ENCODE measurements around the gene SYNDIG1L.

The SYNDIG1L gene

DNA sequence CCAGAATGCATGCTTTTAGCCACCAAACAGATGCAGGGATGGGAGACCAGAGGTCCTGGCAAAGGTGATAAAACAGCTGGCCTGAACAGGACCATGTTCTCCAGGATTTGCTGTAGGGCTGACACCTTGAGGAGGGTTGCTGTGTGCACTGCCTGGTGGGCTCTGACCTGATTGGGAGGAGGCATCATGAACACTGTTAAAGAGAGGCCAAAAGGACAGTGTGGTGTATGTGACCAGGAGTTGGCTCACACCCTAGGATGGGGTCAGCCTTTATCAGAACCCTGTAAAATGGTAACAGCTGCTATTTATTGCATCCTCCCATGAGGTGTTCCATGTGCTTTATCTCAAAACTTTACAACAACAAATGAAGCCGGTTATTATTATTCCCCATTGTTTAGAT is 8.8 kb downstream of the SYNDIG1L start:
- no peak overlapping the region for H3K4me3 ChIP-seq (ENCODE audit: low read depth, low read length)
- in situ Hi-C loops (cut with HindIII; ENCODE audit: low sequenced_read_pairs): loop anchor here (5.0 kb wide), 1 partner anchor 75 kb away; the partner anchor contains the start of genes ISCA2 and NPC2
- DNase-seq (ENCODE audit: low read depth): no peak
- TF ChIP-seq, protein P1, sequence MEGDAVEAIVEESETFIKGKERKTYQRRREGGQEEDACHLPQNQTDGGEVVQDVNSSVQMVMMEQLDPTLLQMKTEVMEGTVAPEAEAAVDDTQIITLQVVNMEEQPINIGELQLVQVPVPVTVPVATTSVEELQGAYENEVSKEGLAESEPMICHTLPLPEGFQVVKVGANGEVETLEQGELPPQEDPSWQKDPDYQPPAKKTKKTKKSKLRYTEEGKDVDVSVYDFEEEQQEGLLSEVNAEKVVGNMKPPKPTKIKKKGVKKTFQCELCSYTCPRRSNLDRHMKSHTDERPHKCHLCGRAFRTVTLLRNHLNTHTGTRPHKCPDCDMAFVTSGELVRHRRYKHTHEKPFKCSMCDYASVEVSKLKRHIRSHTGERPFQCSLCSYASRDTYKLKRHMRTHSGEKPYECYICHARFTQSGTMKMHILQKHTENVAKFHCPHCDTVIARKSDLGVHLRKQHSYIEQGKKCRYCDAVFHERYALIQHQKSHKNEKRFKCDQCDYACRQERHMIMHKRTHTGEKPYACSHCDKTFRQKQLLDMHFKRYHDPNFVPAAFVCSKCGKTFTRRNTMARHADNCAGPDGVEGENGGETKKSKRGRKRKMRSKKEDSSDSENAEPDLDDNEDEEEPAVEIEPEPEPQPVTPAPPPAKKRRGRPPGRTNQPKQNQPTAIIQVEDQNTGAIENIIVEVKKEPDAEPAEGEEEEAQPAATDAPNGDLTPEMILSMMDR (IDR thresholded peaks at IDR 0.05; ENCODE audit: low read depth, low read length, missing control alignments): no peak

GRCh38 chr14:74415115-74415437 is 10.9 kb downstream of the SYNDIG1L start:
- TF ChIP-seq, protein P1 (IDR thresholded peaks at IDR 0.05; ENCODE audit: low read depth, low read length, missing control alignments): no peak
- no peak for DNase-seq (ENCODE audit: low read depth)
- H3K4me3 ChIP-seq (ENCODE audit: low read depth, low read length): no peak overlapping the region
- in situ Hi-C loops (cut with HindIII; ENCODE audit: low sequenced_read_pairs): loop anchor here (5.0 kb wide), 1 partner anchor 77 kb away; the partner anchor contains the start of genes ISCA2 and NPC2

DNA sequence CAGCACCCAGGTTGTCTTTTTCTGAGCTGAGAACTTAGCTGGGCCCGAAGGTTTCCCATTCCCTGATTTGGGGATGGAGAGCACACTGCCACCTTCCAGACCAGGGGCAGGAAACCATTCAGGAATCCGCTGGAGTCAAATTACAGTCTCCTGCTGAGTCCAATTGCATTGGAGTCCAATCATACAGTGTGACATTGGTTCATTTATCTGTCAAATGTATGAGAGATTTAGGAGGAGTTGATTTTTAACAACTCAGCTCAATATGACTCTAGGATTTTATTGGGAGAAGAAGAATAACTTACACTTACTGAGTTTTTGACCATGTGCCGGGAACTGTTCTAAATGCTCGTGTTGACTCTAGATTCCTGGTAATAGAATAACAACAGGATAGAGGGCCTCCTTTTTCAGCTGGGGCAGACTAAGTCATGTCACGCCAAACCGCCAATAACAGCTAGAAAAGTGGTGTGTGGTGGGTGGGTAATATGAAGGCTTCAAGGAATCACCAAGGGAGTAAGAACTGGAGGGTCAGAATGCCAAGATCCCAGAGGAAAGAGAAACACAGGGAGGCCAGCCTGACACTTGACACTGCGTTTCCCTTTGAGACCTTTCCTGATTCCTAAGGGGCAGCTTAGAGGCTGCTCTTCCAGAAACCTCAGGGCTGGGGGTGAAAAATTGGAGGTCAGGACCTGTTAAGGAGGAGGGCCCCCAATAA is 11.5 kb downstream of the SYNDIG1L start:
- in situ Hi-C loops (cut with HindIII; ENCODE audit: low sequenced_read_pairs): loop anchor here (5.0 kb wide), 1 partner anchor 78 kb away; the partner anchor contains the start of genes ISCA2 and NPC2
- no peak overlapping the region for H3K4me3 ChIP-seq (ENCODE audit: low read depth, low read length)
- TF ChIP-seq, protein P1 (IDR thresholded peaks at IDR 0.05; ENCODE audit: low read depth, low read length, missing control alignments): no peak
- DNase-seq (ENCODE audit: low read depth): no peak

DNA sequence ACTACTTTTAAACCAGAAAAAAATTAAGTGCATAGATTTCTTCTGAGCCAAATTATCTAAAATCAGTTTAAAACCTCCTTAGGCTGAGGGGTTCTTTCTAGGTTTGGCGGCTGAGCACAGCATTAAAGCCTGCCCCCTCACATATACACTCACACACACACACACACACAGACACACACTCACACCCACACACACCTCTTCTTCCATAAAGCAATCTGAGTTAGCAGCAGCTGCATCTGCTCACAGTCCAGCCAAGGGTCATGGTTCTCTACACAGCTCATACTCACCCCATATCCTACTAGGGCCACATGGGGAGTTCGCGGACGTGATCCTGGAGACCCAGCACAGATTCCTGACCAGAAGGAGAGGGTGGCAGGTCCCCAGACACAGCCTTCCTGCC is 12.4 kb downstream of the SYNDIG1L start:
- no peak overlapping the region for H3K4me3 ChIP-seq (ENCODE audit: low read depth, low read length)
- no peak for DNase-seq (ENCODE audit: low read depth)
- TF ChIP-seq, protein P1 (IDR thresholded peaks at IDR 0.05; ENCODE audit: low read depth, low read length, missing control alignments): no peak
- in situ Hi-C loops (cut with HindIII; ENCODE audit: low sequenced_read_pairs): no loop called here

DNA sequence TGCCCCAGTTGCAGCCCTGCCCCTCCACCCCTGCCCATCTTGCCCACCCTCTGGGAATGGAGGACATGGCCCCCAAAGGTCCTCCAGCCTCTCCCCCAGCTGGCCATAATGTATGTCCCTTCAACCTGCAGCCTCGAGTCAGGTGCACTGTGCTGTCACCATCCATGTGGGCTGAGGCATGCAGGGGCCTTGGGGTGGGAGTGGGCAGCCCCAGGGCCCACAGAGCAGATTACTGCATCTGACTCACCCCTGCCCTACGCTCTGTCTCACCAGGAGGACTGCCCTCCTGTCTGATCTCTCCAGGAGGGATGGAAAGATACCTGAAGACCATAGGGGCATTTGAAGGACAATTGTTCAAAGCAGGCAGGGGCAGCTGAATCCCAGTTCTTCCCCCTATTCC is 13.3 kb downstream of the SYNDIG1L start:
- DNase-seq (ENCODE audit: low read depth): no peak
- TF ChIP-seq, protein P1 (IDR thresholded peaks at IDR 0.05; ENCODE audit: low read depth, low read length, missing control alignments): no peak
- H3K4me3 ChIP-seq (ENCODE audit: low read depth, low read length): no peak overlapping the region
- in situ Hi-C loops (cut with HindIII; ENCODE audit: low sequenced_read_pairs): no loop called here

- TF ChIP-seq, protein P1 (IDR thresholded peaks at IDR 0.05; ENCODE audit: low read depth, low read length, missing control alignments): no peak
- DNase-seq (ENCODE audit: low read depth): no peak
- H3K4me3 ChIP-seq (ENCODE audit: low read depth, low read length): no peak overlapping the region
- in situ Hi-C loops (cut with HindIII; ENCODE audit: low sequenced_read_pairs): no loop called here
Observed at GRCh38 chr14:74411671-74412070, 14.3 kb downstream of the SYNDIG1L start.
